ENCODE data around the gene GSG1L.

Gene GSG1L

GRCh38 chr16:28014851-28015250, 48.7 kb downstream of the GSG1L start:
- no peak for DNase-seq (ENCODE audit: low read depth)

- no peak for DNase-seq (ENCODE audit: low read depth)
Measured at GRCh38 chr16:28013878-28014277, 49.6 kb downstream of the GSG1L start.

- DNase-seq (ENCODE audit: low read depth) = no peak
Measured at GRCh38 chr16:28013392-28013791, 50.1 kb downstream of the GSG1L start.

GRCh38 chr16:28011971-28012445, 51.5 kb downstream of the GSG1L start:
- no peak for DNase-seq (ENCODE audit: low read depth)

- DNase-seq (ENCODE audit: low read depth) = no peak
Measured at GRCh38 chr16:28011223-28011622, 52.3 kb downstream of the GSG1L start.

- DNase-seq (ENCODE audit: low read depth) = no peak
Measured at GRCh38 chr16:28010671-28011070, 52.8 kb downstream of the GSG1L start.

- DNase-seq (ENCODE audit: low read depth) = no peak
Measured at GRCh38 chr16:28009586-28010373, 53.7 kb downstream of the GSG1L start.

- DNase-seq (ENCODE audit: low read depth) = no peak
Measured at GRCh38 chr16:28003923-28004322, 59.6 kb downstream of the GSG1L start.

- no peak for DNase-seq (ENCODE audit: low read depth)
Measured at GRCh38 chr16:28003021-28003865, 60.3 kb downstream of the GSG1L start.

GRCh38 chr16:28001642-28002041, 61.9 kb downstream of the GSG1L start:
- no peak for DNase-seq (ENCODE audit: low read depth)

- no peak for DNase-seq (ENCODE audit: low read depth)
Measured at GRCh38 chr16:28001184-28001583, 62.3 kb downstream of the GSG1L start.

GRCh38 chr16:28000314-28001169, 63.0 kb downstream of the GSG1L start:
- no peak for DNase-seq (ENCODE audit: low read depth)

- no peak for DNase-seq (ENCODE audit: low read depth)
Measured at GRCh38 chr16:27999687-28000086, 63.8 kb downstream of the GSG1L start.

- no peak for DNase-seq (ENCODE audit: low read depth)
Measured at GRCh38 chr16:27995378-27995777, 68.1 kb downstream of the GSG1L start.

- DNase-seq (ENCODE audit: low read depth) = no peak
Measured at GRCh38 chr16:27994686-27995085, 68.8 kb downstream of the GSG1L start.

GRCh38 chr16:27993587-27993986, 69.9 kb downstream of the GSG1L start:
- DNase-seq (ENCODE audit: low read depth) = no peak

GRCh38 chr16:27991876-27992275, 71.6 kb downstream of the GSG1L start:
- no peak for DNase-seq (ENCODE audit: low read depth)

- DNase-seq (ENCODE audit: low read depth) = no peak
Measured at GRCh38 chr16:27985981-27986380, 77.5 kb downstream of the GSG1L start.

GRCh38 chr16:27984121-27984520, 79.4 kb downstream of the GSG1L start:
- DNase-seq (ENCODE audit: low read depth) = no peak

- no peak for DNase-seq (ENCODE audit: low read depth)
Measured at GRCh38 chr16:27983244-27983643, 80.3 kb downstream of the GSG1L start.

GRCh38 chr16:27982184-27982583, 81.3 kb downstream of the GSG1L start:
- no peak for DNase-seq (ENCODE audit: low read depth)

Measured in GM04503 (cell line).